ENCODE results near the gene ZFP3. TPM values are rescaled to one million over a fixed set of nuclear protein-coding genes. Genes with fewer than 3 reads are reported as not detected.

The ZFP3 gene
- total RNA-seq, 1 donor from 2014 or later: 0.12 TPM

- no peak for TF ChIP-seq CTCF (conservative IDR thresholded peaks at IDR 0.05)
- Mint-ChIP-seq H3K27ac (ENCODE audit: unreplicated experiment) (no peak overlapping the region), H3K9me3 (no peaks in the 10 kb centered on the region), H3K36me3 (ENCODE audit: low read depth) (no peaks in the 10 kb centered on the region), H3K4me1 (peaks cover 5% of the 10 kb centered on the region), H3K4me3 (no peak overlapping the region), H3K27me3 (ENCODE audit: low read depth) (peaks cover 52% of the 10 kb centered on the region)
- DNase-seq (ENCODE audit: low read depth, low spot score): no peak
These were observed 44.2 kb upstream of the ZFP3 start for GRCh38 chr17:5034063-5034462.

- Mint-ChIP-seq H3K36me3 (ENCODE audit: low read depth) (no peaks in the 10 kb centered on the region), H3K27ac (ENCODE audit: unreplicated experiment) (no peak overlapping the region), H3K4me1 (peaks cover 5% of the 10 kb centered on the region), H3K9me3 (peaks cover under 1% of the 10 kb centered on the region), H3K27me3 (ENCODE audit: low read depth) (peaks cover 47% of the 10 kb centered on the region), H3K4me3 (no peak overlapping the region)
- TF ChIP-seq CTCF (conservative IDR thresholded peaks at IDR 0.05): no peak
- no peak for DNase-seq (ENCODE audit: low read depth, low spot score)
These were observed 43.6 kb upstream of the ZFP3 start for GRCh38 chr17:5034651-5035050.

GRCh38 chr17:5035315-5035714 is 43.0 kb upstream of the ZFP3 start, which contains the start of gene SLC52A1:
TSS of gene SLC52A1 (minus strand) at chr17:5035426. CDS start at chr17:5034606, 820 bp downstream.
- Mint-ChIP-seq H3K36me3 (ENCODE audit: low read depth) (no peaks in the 10 kb centered on the region), H3K27ac (ENCODE audit: unreplicated experiment) (no peak within 1 kb of the TSS), H3K4me3 (no peak within 1 kb of the TSS), H3K9me3 (peaks cover 4% of the 10 kb centered on the region), H3K4me1 (peaks cover 5% of the 10 kb centered on the region), H3K27me3 (ENCODE audit: low read depth) (peaks cover 44% of the 10 kb centered on the region)
- DNase-seq (ENCODE audit: low read depth, low spot score): no peak
- no peak for TF ChIP-seq CTCF (conservative IDR thresholded peaks at IDR 0.05)

GRCh38 chr17:5042157-5043022 is 35.9 kb upstream of the ZFP3 start:
- Mint-ChIP-seq H3K36me3 (ENCODE audit: low read depth) (no peaks in the 10 kb centered on the region), H3K9me3 (peaks cover 4% of the 10 kb centered on the region), H3K27me3 (ENCODE audit: low read depth) (peaks cover 7% of the 10 kb centered on the region), H3K4me3 (no peak overlapping the region), H3K4me1 (no peaks in the 10 kb centered on the region), H3K27ac (ENCODE audit: unreplicated experiment) (no peak overlapping the region)
- DNase-seq (ENCODE audit: low read depth, low spot score): no peak
- no peak for TF ChIP-seq CTCF (conservative IDR thresholded peaks at IDR 0.05)

- no peaks in the 10 kb centered on the region for H3K36me3 Mint-ChIP-seq (ENCODE audit: low read depth)
- peaks cover 4% of the 10 kb centered on the region for H3K27me3 Mint-ChIP-seq (ENCODE audit: low read depth)
- H3K27ac Mint-ChIP-seq (ENCODE audit: unreplicated experiment): no peak overlapping the region
- no peak for DNase-seq (ENCODE audit: low read depth, low spot score)
- peaks cover 3% of the 10 kb centered on the region for H3K4me1 Mint-ChIP-seq
- H3K9me3 Mint-ChIP-seq: peaks cover 4% of the 10 kb centered on the region
- TF ChIP-seq CTCF (conservative IDR thresholded peaks at IDR 0.05): no peak
- H3K4me3 Mint-ChIP-seq: no peak overlapping the region
These were observed 34.7 kb upstream of the ZFP3 start for GRCh38 chr17:5043524-5043923.

Measured in neural crest cell (in vitro differentiated cells).